GM12875 (cell line): Measurements from ENCODE around the gene SEMA3C.

ENCODE experiments used
- H3K4me3 ChIP-seq: one replicate; pipeline ENCODE4 v1.5.1; 2011; ENCODE audit warnings: low read depth, low read length, control low read depth
- TF ChIP-seq, protein P1 (sequence below): IDR thresholded peaks from 2 replicates; pipeline ENCODE4 v1.5.1; 2011; ENCODE audit warnings: low read depth, mild to moderate bottlenecking, control low read depth, inconsistent platforms, low read length, moderate library complexity, borderline replicate concordance; ENCODE audit not compliant: insufficient read depth

SEMA3C gene

DNA sequence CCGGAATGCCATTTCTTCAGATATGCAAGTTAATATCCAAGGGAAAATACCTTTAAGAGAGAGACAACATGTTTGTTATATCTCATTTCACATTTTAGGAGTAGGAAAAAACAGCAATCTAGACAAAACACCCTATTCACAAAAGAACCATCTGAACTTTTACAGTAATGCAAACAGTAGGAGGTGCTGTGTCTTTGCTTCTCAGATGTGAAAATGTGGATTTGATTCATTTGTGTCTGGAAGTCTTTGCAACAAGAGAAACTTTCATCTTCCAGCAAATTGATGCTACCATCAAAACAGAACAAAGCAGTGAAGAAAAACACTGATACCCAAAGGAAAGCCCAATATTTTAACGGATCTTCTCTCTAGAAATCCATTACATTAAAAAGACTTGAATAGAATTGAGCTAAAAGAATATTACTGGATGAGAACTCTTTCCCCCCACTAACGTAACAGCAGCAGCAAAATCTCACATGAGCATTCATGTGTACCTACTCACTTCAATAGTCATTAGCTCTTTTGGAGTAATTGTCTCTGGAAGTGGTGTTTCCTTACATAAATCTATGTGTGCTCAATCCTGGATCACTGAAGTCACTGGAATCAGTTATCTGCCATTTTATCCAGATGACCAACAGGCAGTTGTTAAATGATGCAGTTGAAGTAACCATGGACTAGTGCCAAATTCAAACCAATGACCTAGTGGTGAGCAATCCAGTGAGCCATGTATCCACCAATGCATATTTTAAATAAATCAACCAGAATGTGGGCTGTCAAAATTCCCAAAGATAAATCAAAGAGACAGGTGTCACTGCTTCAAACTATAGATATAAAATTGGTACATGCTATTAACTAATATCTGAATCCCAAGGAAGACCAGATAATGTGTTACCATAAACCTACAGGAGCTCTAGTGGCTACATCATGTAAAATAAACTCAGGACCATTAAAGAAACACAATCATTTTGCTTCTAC lies 1.8 kb downstream of the SEMA3C start:
- TF ChIP-seq, protein P1, sequence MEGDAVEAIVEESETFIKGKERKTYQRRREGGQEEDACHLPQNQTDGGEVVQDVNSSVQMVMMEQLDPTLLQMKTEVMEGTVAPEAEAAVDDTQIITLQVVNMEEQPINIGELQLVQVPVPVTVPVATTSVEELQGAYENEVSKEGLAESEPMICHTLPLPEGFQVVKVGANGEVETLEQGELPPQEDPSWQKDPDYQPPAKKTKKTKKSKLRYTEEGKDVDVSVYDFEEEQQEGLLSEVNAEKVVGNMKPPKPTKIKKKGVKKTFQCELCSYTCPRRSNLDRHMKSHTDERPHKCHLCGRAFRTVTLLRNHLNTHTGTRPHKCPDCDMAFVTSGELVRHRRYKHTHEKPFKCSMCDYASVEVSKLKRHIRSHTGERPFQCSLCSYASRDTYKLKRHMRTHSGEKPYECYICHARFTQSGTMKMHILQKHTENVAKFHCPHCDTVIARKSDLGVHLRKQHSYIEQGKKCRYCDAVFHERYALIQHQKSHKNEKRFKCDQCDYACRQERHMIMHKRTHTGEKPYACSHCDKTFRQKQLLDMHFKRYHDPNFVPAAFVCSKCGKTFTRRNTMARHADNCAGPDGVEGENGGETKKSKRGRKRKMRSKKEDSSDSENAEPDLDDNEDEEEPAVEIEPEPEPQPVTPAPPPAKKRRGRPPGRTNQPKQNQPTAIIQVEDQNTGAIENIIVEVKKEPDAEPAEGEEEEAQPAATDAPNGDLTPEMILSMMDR: no peak

DNA sequence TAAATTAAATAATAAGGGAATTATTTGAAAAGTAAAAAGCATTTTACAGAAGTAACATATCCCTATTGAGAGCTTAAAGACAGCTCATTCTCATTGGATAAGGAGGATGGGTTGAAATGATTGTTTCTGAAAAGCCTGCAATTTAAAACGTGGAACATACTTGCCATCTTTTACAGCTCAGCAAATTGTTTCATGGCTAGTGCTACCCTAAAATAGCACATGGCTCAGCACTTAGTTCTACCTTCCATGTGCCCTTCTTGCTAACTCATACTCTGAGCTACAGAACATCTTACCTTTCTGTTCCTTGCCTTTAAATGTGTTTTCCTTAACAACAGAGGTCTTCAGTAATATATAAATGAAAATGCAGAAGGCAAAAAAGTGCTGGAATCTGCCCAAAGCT lies 8.6 kb downstream of the SEMA3C start:
- no peak overlapping the region for H3K4me3 ChIP-seq
- TF ChIP-seq, protein P1: no peak

More for the DNA sequence above, 1.8 kb downstream of the SEMA3C start:
- H3K4me3 ChIP-seq: no peak overlapping the region

DNA sequence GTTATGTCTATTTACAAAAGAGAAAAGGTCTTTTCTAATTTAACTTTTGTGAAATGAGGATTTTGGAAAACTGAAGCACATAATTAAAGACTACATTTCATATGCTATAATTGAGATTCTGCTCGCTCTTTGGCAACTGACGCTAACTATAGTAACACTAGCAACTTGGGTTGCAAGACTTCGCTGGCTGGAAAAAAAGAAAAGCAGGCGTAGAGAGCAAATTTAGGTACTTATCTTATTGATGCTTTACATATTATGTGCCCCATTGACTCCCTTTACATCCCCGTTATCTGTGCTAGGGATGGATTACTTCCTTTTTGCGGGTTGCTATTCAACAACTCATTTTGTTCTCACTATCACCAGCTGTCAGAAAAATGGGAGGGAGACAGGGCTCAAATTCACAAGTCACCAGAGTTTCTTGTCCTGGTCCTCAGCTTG lies 10.5 kb downstream of the SEMA3C start:
- H3K4me3 ChIP-seq: no peak overlapping the region
- TF ChIP-seq, protein P1: no peak

DNA sequence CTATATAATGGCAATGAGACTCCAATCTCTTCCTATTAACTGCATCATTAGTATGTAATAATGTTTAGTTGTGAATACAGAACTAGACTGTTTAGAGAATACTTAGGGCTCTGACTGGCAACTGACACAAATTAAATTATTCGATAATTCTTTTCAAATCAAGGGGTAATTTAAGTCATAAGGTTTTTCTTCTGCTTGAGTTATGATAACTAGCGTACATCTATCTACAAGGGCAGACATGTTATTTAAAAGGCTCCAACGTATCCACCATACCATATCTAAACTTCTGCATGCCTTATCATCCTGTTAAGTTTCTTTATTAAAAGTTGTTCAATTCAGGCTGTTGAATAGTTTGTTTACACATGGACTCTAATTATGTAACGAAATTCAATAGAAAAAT lies 11.2 kb downstream of the SEMA3C start:
- no peak overlapping the region for H3K4me3 ChIP-seq
- TF ChIP-seq, protein P1: no peak

DNA sequence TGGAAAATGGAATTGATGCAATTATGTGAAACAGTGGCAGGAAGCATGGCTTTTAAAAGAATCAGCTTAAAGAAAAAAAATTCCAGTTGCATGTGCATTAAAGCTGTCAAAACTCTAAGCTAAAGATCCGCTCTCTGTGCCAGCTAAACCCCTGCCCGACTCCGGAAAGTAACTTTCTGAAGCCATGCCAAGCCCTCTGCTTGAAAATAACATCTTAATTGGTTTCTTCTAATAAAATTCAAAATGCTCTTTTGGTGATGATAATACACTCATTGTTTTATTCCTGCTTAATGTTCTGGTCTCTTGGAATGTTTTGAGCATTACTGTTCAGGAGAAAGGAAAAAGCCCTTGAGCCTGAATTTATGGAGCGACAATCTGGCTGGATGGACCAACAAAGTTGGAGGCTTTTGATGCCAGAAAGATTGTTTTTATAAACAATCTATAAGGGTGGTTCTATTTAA lies 11.7 kb downstream of the SEMA3C start:
- TF ChIP-seq, protein P1: no peak
- no peak overlapping the region for H3K4me3 ChIP-seq

DNA sequence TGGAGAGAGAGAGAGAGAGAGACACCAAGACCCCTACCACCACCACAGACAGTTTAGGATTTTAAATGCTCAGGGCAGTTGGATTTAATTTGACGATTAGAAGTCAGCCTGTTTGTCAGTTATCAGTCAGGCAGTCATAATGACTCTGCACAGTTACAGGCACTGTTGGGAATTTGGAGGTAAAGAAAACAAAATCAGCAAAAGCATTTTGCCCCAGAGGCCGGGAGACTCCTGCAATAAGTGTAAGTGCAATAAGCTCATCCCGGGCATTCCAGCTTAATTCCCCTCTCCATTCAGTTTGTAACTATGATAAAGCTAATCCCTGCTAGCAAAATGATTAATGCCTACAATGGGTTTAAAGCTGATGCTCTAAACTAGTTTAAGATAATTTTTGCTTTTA lies 13.5 kb downstream of the SEMA3C start:
- no peak overlapping the region for H3K4me3 ChIP-seq
- TF ChIP-seq, protein P1: no peak
